WTC11 (cell line): Measurements from ENCODE around the gene OR4E2.

Experiments
- CREM ChIP-seq: sonication (generic); formaldehyde crosslinking; IDR thresholded peaks from 2 replicates; pipeline ENCODE4 v1.8.1; 2022; ENCODE audit warnings: mild to moderate bottlenecking, missing genetic modification reagents, moderate library complexity
- CTCF ChIP-seq: fragments of 200-600 bp; IDR thresholded peaks from 2 replicates; pipeline ENCODE4 v1.8.0; 2022; ENCODE audit warnings: antibody characterized with exemption
- TEAD4 ChIP-seq: sonication (generic); formaldehyde crosslinking; IDR thresholded peaks from 2 replicates; pipeline ENCODE4 v1.8.0; 2022; ENCODE audit warnings: mild to moderate bottlenecking, missing genetic modification reagents
- ZNF317 ChIP-seq: sonication (generic); formaldehyde crosslinking; IDR thresholded peaks from 2 replicates; pipeline ENCODE4 v1.8.1; 2023; ENCODE audit warnings: low read depth, mild to moderate bottlenecking, moderate library complexity, missing genetic modification reagents, borderline replicate concordance
- TF ChIP-seq, protein P1 (sequence below): fragments of 250-450 bp; sonication (Bioruptor Pico); IDR thresholded peaks from 2 replicates; pipeline ENCODE4 v1.8.0; 2021; ENCODE audit warnings: mild to moderate bottlenecking
- TF ChIP-seq, protein P2 (sequence below): sonication (generic); formaldehyde crosslinking; IDR thresholded peaks from 2 replicates; pipeline ENCODE4 v1.8.1; 2022; ENCODE audit warnings: low read depth, mild to moderate bottlenecking, moderate library complexity, missing genetic modification reagents, borderline replicate concordance

GRCh38 chr14:21694425-21694824, 40.8 kb downstream of the OR4E2 start:
- TF ChIP-seq, protein P1, sequence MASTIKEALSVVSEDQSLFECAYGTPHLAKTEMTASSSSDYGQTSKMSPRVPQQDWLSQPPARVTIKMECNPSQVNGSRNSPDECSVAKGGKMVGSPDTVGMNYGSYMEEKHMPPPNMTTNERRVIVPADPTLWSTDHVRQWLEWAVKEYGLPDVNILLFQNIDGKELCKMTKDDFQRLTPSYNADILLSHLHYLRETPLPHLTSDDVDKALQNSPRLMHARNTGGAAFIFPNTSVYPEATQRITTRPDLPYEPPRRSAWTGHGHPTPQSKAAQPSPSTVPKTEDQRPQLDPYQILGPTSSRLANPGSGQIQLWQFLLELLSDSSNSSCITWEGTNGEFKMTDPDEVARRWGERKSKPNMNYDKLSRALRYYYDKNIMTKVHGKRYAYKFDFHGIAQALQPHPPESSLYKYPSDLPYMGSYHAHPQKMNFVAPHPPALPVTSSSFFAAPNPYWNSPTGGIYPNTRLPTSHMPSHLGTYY (CRISPR knock-in tag), result no peak
- TF ChIP-seq, protein P2, sequence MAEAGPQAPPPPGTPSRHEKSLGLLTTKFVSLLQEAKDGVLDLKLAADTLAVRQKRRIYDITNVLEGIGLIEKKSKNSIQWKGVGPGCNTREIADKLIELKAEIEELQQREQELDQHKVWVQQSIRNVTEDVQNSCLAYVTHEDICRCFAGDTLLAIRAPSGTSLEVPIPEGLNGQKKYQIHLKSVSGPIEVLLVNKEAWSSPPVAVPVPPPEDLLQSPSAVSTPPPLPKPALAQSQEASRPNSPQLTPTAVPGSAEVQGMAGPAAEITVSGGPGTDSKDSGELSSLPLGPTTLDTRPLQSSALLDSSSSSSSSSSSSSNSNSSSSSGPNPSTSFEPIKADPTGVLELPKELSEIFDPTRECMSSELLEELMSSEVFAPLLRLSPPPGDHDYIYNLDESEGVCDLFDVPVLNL (CRISPR knock-in tag), result no peak
- TF ChIP-seq ZNF317 (CRISPR knock-in tag), result no peak
- no peak for TF ChIP-seq CTCF
- TF ChIP-seq TEAD4 (CRISPR knock-in tag), result no peak
- no peak for TF ChIP-seq CREM (CRISPR knock-in tag)
